Heart right ventricle (tissue), 16 donors: ENCODE results near the gene PAK6. TPM values are rescaled to one million over a fixed set of nuclear protein-coding genes. Genes with fewer than 3 reads are reported as not detected.

Source experiments
- ATAC-seq, 8 donors: fragments of 200-7000 bp; cut with Tn5 transposase; one replicate each; pipeline ENCODE4 v1.9.1; 2020; ENCODE audit warnings: mild to moderate bottlenecking in 8 of 8, moderate library complexity in 8 of 8, moderate number of reproducible peaks in 1 of 8
- DNase-seq, 2 donors: peaks; one replicate each; pipeline ENCODE4 v3.0.0-alpha.2; 2020
- H3K27ac ChIP-seq, 10 donors: fragments of 200-600 bp; sonication (generic) in 2 of 10; one replicate each; pipeline versions ENCODE4 v1.5.0 to v1.8.0; 2020 to 2022; ENCODE audit warnings: mild to moderate bottlenecking in 3 of 10
- H3K27me3 ChIP-seq, 7 donors: fragments of 200-600 bp; one replicate each; pipeline ENCODE4 v1.8.0; 2021 to 2022; ENCODE audit warnings: mild to moderate bottlenecking in 2 of 7
- H3K36me3 ChIP-seq, 9 donors: fragments of 200-600 bp; sonication (generic) in 1 of 9; one replicate each; pipeline versions ENCODE4 v1.5.0 to v1.8.0; 2020 to 2022; ENCODE audit warnings: mild to moderate bottlenecking in 2 of 9
- H3K4me1 ChIP-seq, 9 donors: fragments of 200-600 bp; sonication (generic) in 1 of 9; one replicate each; pipeline versions ENCODE4 v1.5.0 to v1.8.0; 2020 to 2022; ENCODE audit warnings: mild to moderate bottlenecking in 4 of 9
- H3K4me3 ChIP-seq, 10 donors: fragments of 200-600 bp; sonication (generic) in 2 of 10; one replicate each; pipeline versions ENCODE4 v1.5.0 to v1.8.0; 2020 to 2022; ENCODE audit warnings: mild to moderate bottlenecking in 7 of 10, moderate library complexity in 2 of 10
- H3K9me3 ChIP-seq, 11 donors: fragments of 200-600 bp in 10 of 11; sonication (generic) in 2 of 11; one replicate each; pipeline versions ENCODE4 v1.5.0 to v1.8.0; 2013 to 2022; ENCODE audit warnings: mild to moderate bottlenecking in 2 of 11, control low read depth in 1 of 11, moderate library complexity in 1 of 11
- CTCF ChIP-seq, 9 donors: fragments of 200-600 bp; sonication (generic) in 2 of 9; IDR thresholded peaks; one replicate each; pipeline versions ENCODE4 v1.5.0 to v1.8.0; 2021 to 2022; ENCODE audit warnings: antibody characterized with exemption in 9 of 9, mild to moderate bottlenecking in 5 of 9, moderate library complexity in 1 of 9
- whole genome bisulfite sequencing, 2 donors: extraction: QIAGEN DNeasy Blood & Tissue Kit; methylation state at CpG; one replicate each; pipeline ENCODE4 v1.1.7; 2013; ENCODE audit warnings: inconsistent platforms in 1 of 2; 5-methylcytosine and 5-hydroxymethylcytosine counted together
- intact Hi-C, 10 donors: fragments of 100-400 bp; cut with DNase I; formaldehyde crosslinking; loops; one replicate each; pipeline versions ENCODE4 v1.11.1 to v1.14.2; 2022
- polyA plus RNA-seq, 2 donors: library from polyadenylated mRNA; stranded (reverse); fragments of 200-250 nt; gene quantifications; one replicate each; pipeline ENCODE4 v1.2.3, GENCODE V29; 2013
- total RNA-seq, 10 donors: library from RNA; stranded (reverse); fragmentation: NEBNext Ultra II Directional in 3 of 10; extraction: Animal tissue kit (Norgen Biotek cat#: 25700) in 3 of 10; gene quantifications; one replicate each; pipeline versions ENCODE4 v1.2.1 to v1.2.4, GENCODE V29; 2021 to 2023
- donor health status: Arrhythmogenic right ventricular cardiomyopathy.
- donor health status: ischemic (EF 13 %, LVEDD 7.1; RV severe dilation, severe dysfunction).
- donor health status: healthy with polysubstance abuse.
- donor health status: DM: no; HTN: yes; CAD: no.
- donor health status: DM: no; HTN: no; CAD: no.
- donor health status: ischemic (EF 25% LVEDD 6.9; RV normal size, moderate dysfunction).
- donor health status: ischemic (EF 25% LVEDD 5.7; RV mildly dilated, moderate dysfunction).
- donor health status: healthy.
- donor health status: DM: yes; HTN: yes; CAD: no.
- donor health status: Ischemic cardiomyopathy.
- donor health status: ischemic (EF 35%, LVEDD 5.7; RV mildly dilated, moderate dysfunction).
- donor health status: nonischemic (EF 11% LVEDD 7.7; RV severe dilation, severe dysfunction).
- donor health status: DM: yes; HTN: yes; CAD: no.
- donor health status: PGD.
- donor health status: ischemic (EF 29% LVEDD 5.4; RV normal size, mild dysfunction).
- donor health status: nonischemic (EF 23%, LVEDD 6.1; RV moderate dilation, normal function).

PAK6 gene
- total and polyA plus RNA-seq, 12 donors: 0.48 to 14.1 (median 7.4) TPM

DNA sequence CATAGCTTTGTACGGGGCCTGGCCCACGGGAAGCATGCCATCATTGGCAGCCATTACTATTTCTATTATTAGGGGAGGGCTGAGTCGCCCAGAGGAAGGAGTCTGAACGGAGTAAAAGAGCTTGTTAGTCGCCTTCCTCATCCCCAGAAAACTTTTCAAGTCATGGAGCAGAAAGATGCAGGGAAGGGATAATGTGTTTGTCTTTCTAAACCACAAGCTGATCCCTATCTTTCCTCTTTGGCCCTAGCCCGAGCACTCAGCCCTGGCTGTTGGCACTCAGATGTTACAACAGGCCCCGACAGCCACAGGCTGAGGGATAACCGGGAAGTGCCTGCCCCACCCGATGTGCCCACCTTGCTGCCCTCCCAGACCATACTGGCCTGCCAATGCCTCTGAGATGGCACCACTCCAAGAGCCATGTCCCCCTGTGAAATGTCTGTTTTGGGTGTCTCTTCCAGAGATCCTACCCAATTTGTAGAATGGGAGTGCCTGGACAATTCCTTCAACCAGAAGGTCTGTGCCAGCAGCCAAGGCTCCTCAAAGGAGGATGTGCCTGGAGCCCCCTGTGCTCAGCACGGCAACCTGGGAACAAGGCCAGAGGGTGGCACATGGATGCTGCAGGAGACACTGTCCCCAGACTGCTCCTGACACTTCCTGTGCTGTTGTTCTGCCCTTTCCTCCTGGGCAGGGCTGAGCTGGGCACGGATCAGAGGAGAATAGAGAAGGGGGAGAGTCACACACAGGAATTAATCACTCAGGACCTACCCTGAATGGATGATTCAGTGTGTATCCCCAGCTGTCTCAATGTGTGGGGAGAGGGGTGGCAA, 10.8 kb downstream of the PAK6 start:
- TF ChIP-seq CTCF (IDR thresholded peaks at IDR 0.05): no peak
- WGBS, 2 donors: 39 to 41% methylated on average over 11 of the region's 11 CpGs
- Histone ChIP-seq H3K4me1 (peaks cover 6 to 37% (median 21%) of the 10 kb centered on the region in 9 donors), H3K9me3 (no peaks in the 10 kb centered on the region), H3K4me3 (no peak overlapping the region), H3K36me3 (no peaks in the 10 kb centered on the region), H3K27ac (peak overlapping the region in 1 of 10 donors; percentile 9), H3K27me3 (peaks cover 0 to 34% (median 22%) of the 10 kb centered on the region in 7 donors)
- no peak for DNase-seq
- intact Hi-C loops: loop anchor here in 1 of 10 donors (5.0 kb wide), 1 partner anchor 72 kb away; no protein-coding TSS in a partner anchor
- ATAC-seq: no peak

GRCh38 chr15:40250304-40250656, 11.4 kb downstream of the PAK6 start:
- WGBS, 2 donors: 93 to 94% methylated on average over 8 of the region's 8 CpGs
- no peak overlapping the region for H3K4me3 ChIP-seq
- peaks cover 6 to 37% (median 21%) of the 10 kb centered on the region in 9 donors for H3K4me1 ChIP-seq
- ATAC-seq (no peak), DNase-seq (no peak)
- no peak overlapping the region for H3K27ac ChIP-seq
- no peak for TF ChIP-seq CTCF (IDR thresholded peaks at IDR 0.05)
- H3K27me3 ChIP-seq: peaks cover 0 to 37% (median 28%) of the 10 kb centered on the region in 7 donors
- intact Hi-C loops: loop anchor here in 1 of 10 donors (5.0 kb wide), 1 partner anchor 73 kb away; no protein-coding TSS in a partner anchor
- no peaks in the 10 kb centered on the region for H3K9me3 ChIP-seq
- no peaks in the 10 kb centered on the region for H3K36me3 ChIP-seq

GRCh38 chr15:40250771-40251483, 12.1 kb downstream of the PAK6 start:
- H3K9me3 ChIP-seq: no peaks in the 10 kb centered on the region
- no peak for ATAC-seq
- intact Hi-C loops: loop anchor here in 1 of 10 donors (5.0 kb wide), 1 partner anchor 74 kb away; no protein-coding TSS in a partner anchor
- H3K27ac ChIP-seq: no peak overlapping the region
- 76 to 82% methylated on average over 13 of the region's 13 CpGs for WGBS, 2 donors
- no peaks in the 10 kb centered on the region for H3K36me3 ChIP-seq
- peaks cover 0 to 37% (median 31%) of the 10 kb centered on the region in 7 donors for H3K27me3 ChIP-seq
- no peak for DNase-seq
- no peak overlapping the region for H3K4me3 ChIP-seq
- H3K4me1 ChIP-seq: peaks cover 6 to 37% (median 21%) of the 10 kb centered on the region in 9 donors
- no peak for TF ChIP-seq CTCF (IDR thresholded peaks at IDR 0.05)

GRCh38 chr15:40251486-40252140, 12.8 kb downstream of the PAK6 start:
- Histone ChIP-seq H3K4me3 (peak overlapping the region in 2 of 10 donors; percentile 68 to 70), H3K4me1 (peaks cover 6 to 37% (median 21%) of the 10 kb centered on the region in 9 donors), H3K9me3 (no peaks in the 10 kb centered on the region), H3K27ac (peak overlapping the region in 7 of 10 donors; percentile 27 to 63 (median 49)), H3K27me3 (peaks cover 0 to 37% (median 33%) of the 10 kb centered on the region in 7 donors), H3K36me3 (no peaks in the 10 kb centered on the region)
- intact Hi-C loops: loop anchor here in 1 of 10 donors (5.0 kb wide), 1 partner anchor 74 kb away; no protein-coding TSS in a partner anchor
- peak in 7 of 8 donors; percentile 34 to 81 (median 54) for ATAC-seq
- 76 to 77% methylated on average over 10 of the region's 10 CpGs for WGBS, 2 donors
- TF ChIP-seq CTCF (IDR thresholded peaks at IDR 0.05): no peak
- DNase-seq: peak; percentile 48 to 52
